ENCODE measurements around the gene CNN1. TPM values are rescaled to one million over a fixed set of nuclear protein-coding genes. Genes with fewer than 3 reads are reported as not detected.
A peak's percentile ranks its signal among the peaks of the same experiment; 100 is the strongest.

CNN1 gene
- total RNA-seq, 1 experiment from 2014 or later: 93.9 TPM

GRCh38 chr19:11506967-11507366 is 31.7 kb upstream of the CNN1 start:
- Histone ChIP-seq H3K27me3 (replicated peaks) (no peaks in the 10 kb centered on the region), H3K9me3 (replicated peaks) (no peaks in the 10 kb centered on the region), H3K4me1 (replicated peaks) (peaks cover 11% of the 10 kb centered on the region), H3K27ac (no peak overlapping the region), H3K36me3 (peaks cover 7% of the 10 kb centered on the region; the same call in 1 of the 2 replicates), H3K4me3 (no peak overlapping the region)
- DNase-seq (ENCODE audit: low read depth in 1 of 2, low spot score in 2 of 2): no peak

GRCh38 chr19:11507370-11508078 is 31.1 kb upstream of the CNN1 start:
- Histone ChIP-seq H3K4me1 (replicated peaks) (peaks cover 11% of the 10 kb centered on the region), H3K4me3 (no peak overlapping the region), H3K27me3 (replicated peaks) (no peaks in the 10 kb centered on the region), H3K9me3 (replicated peaks) (no peaks in the 10 kb centered on the region), H3K36me3 (peaks cover 7% of the 10 kb centered on the region; the same call in 1 of the 2 replicates), H3K27ac (no peak overlapping the region)
- no peak for DNase-seq (ENCODE audit: low read depth in 1 of 2, low spot score in 2 of 2)

- no peak for DNase-seq (ENCODE audit: low read depth in 1 of 2, low spot score in 2 of 2)
- Histone ChIP-seq H3K36me3 (peaks cover 4% of the 10 kb centered on the region; the same call in 1 of the 2 replicates), H3K4me1 (replicated peaks) (peaks cover 6% of the 10 kb centered on the region), H3K9me3 (replicated peaks) (no peaks in the 10 kb centered on the region), H3K27me3 (replicated peaks) (no peaks in the 10 kb centered on the region), H3K27ac (no peak overlapping the region), H3K4me3 (no peak overlapping the region)
Observed at GRCh38 chr19:11510444-11510843, 28.2 kb upstream of the CNN1 start.

- H3K36me3 ChIP-seq: peaks cover 10% of the 10 kb centered on the region
- no peaks in the 10 kb centered on the region for H3K9me3 ChIP-seq (replicated peaks)
- no peaks in the 10 kb centered on the region for H3K27me3 ChIP-seq (replicated peaks)
- no peak for DNase-seq (ENCODE audit: low read depth in 1 of 2, low spot score in 2 of 2)
- no peaks in the 10 kb centered on the region for H3K4me1 ChIP-seq (replicated peaks)
- H3K27ac ChIP-seq: no peak overlapping the region
- H3K4me3 ChIP-seq: no peak overlapping the region
Observed at GRCh38 chr19:11513946-11514345, 24.7 kb upstream of the CNN1 start.

GRCh38 chr19:11519138-11519537 is 19.5 kb upstream of the CNN1 start:
- no peaks in the 10 kb centered on the region for H3K27me3 ChIP-seq (replicated peaks)
- H3K27ac ChIP-seq: no peak overlapping the region
- no peak for DNase-seq (ENCODE audit: low read depth in 1 of 2, low spot score in 2 of 2)
- no peak overlapping the region for H3K4me3 ChIP-seq
- H3K36me3 ChIP-seq: peaks cover 10% of the 10 kb centered on the region
- no peaks in the 10 kb centered on the region for H3K9me3 ChIP-seq (replicated peaks)
- no peaks in the 10 kb centered on the region for H3K4me1 ChIP-seq (replicated peaks)

- Histone ChIP-seq H3K27me3 (replicated peaks) (no peaks in the 10 kb centered on the region), H3K4me1 (replicated peaks) (peaks cover 37% of the 10 kb centered on the region), H3K27ac (peak within 1 kb of the TSS; percentile 73), H3K4me3 (peak within 1 kb of the TSS; percentile 81), H3K36me3 (peaks cover under 1% of the 10 kb centered on the region), H3K9me3 (replicated peaks) (no peaks in the 10 kb centered on the region)
- peak; percentile 99 for DNase-seq (ENCODE audit: low read depth in 1 of 2, low spot score in 2 of 2)
Observed at GRCh38 chr19:11528551-11529341, 9.9 kb upstream of the CNN1 start, which contains the start of gene ECSIT. Gene ECSIT, minus strand, starts transcription at chr19:11529134. Its CDS starts 9,964 bp downstream, at chr19:11519170.

- no peaks in the 10 kb centered on the region for H3K9me3 ChIP-seq (replicated peaks)
- peaks cover 41% of the 10 kb centered on the region for H3K4me1 ChIP-seq (replicated peaks)
- DNase-seq (ENCODE audit: low read depth in 1 of 2, low spot score in 2 of 2): no peak
- no peak overlapping the region for H3K27ac ChIP-seq
- H3K4me3 ChIP-seq: no peak overlapping the region
- H3K27me3 ChIP-seq (replicated peaks): no peaks in the 10 kb centered on the region
- H3K36me3 ChIP-seq: no peaks in the 10 kb centered on the region; the same call in 1 of the 2 replicates
Observed at GRCh38 chr19:11530432-11530831, 8.2 kb upstream of the CNN1 start.

- Histone ChIP-seq H3K9me3 (replicated peaks) (no peaks in the 10 kb centered on the region), H3K4me3 (no peak overlapping the region), H3K4me1 (replicated peaks) (peaks cover 58% of the 10 kb centered on the region), H3K27ac (no peak overlapping the region), H3K27me3 (replicated peaks) (no peaks in the 10 kb centered on the region), H3K36me3 (no peaks in the 10 kb centered on the region)
- no peak for DNase-seq (ENCODE audit: low read depth in 1 of 2, low spot score in 2 of 2)
Observed at GRCh38 chr19:11534538-11534937, 4.1 kb upstream of the CNN1 start.

- no peaks in the 10 kb centered on the region for H3K27me3 ChIP-seq (replicated peaks)
- no peak overlapping the region for H3K27ac ChIP-seq
- no peaks in the 10 kb centered on the region for H3K36me3 ChIP-seq
- DNase-seq (ENCODE audit: low read depth in 1 of 2, low spot score in 2 of 2): no peak
- peaks cover 60% of the 10 kb centered on the region for H3K4me1 ChIP-seq (replicated peaks)
- H3K4me3 ChIP-seq: no peak overlapping the region
- H3K9me3 ChIP-seq (replicated peaks): no peaks in the 10 kb centered on the region
Observed at GRCh38 chr19:11534948-11535347, 3.7 kb upstream of the CNN1 start.

- H3K4me3 ChIP-seq: peak overlapping the region; percentile 33
- DNase-seq (ENCODE audit: low read depth in 1 of 2, low spot score in 2 of 2): peak; percentile 92 to 97
Observed at GRCh38 chr19:11535792-11536595, 2.7 kb upstream of the CNN1 start.

GRCh38 chr19:11539495-11540365 is 1.1 kb downstream of the CNN1 start:
- H3K4me3 ChIP-seq: peak overlapping the region; percentile 29

More at GRCh38 chr19:11535792-11536595, 2.7 kb upstream of the CNN1 start:
- peaks cover 62% of the 10 kb centered on the region for H3K4me1 ChIP-seq (replicated peaks)
- H3K36me3 ChIP-seq: no peaks in the 10 kb centered on the region
- H3K27ac ChIP-seq: peak overlapping the region; percentile 84
- H3K27me3 ChIP-seq (replicated peaks): no peaks in the 10 kb centered on the region
- no peaks in the 10 kb centered on the region for H3K9me3 ChIP-seq (replicated peaks)

GRCh38 chr19:11540645-11541044 is 2.0 kb downstream of the CNN1 start:
- DNase-seq (ENCODE audit: low read depth in 1 of 2, low spot score in 2 of 2): no peak
- Histone ChIP-seq H3K4me3 (no peak overlapping the region), H3K9me3 (replicated peaks) (no peaks in the 10 kb centered on the region), H3K4me1 (replicated peaks) (peaks cover 31% of the 10 kb centered on the region), H3K27ac (no peak overlapping the region), H3K36me3 (no peaks in the 10 kb centered on the region), H3K27me3 (replicated peaks) (no peaks in the 10 kb centered on the region)

More at GRCh38 chr19:11539495-11540365, 1.1 kb downstream of the CNN1 start:
- Histone ChIP-seq H3K9me3 (replicated peaks) (no peaks in the 10 kb centered on the region), H3K27ac (no peak overlapping the region), H3K36me3 (no peaks in the 10 kb centered on the region), H3K27me3 (replicated peaks) (no peaks in the 10 kb centered on the region), H3K4me1 (replicated peaks) (peaks cover 38% of the 10 kb centered on the region)
- DNase-seq (ENCODE audit: low read depth in 1 of 2, low spot score in 2 of 2): no peak

GRCh38 chr19:11541238-11541637 is 2.6 kb downstream of the CNN1 start:
- no peaks in the 10 kb centered on the region for H3K36me3 ChIP-seq
- no peak overlapping the region for H3K27ac ChIP-seq
- H3K4me1 ChIP-seq (replicated peaks): peaks cover 28% of the 10 kb centered on the region
- no peaks in the 10 kb centered on the region for H3K9me3 ChIP-seq (replicated peaks)
- DNase-seq (ENCODE audit: low read depth in 1 of 2, low spot score in 2 of 2): no peak
- no peaks in the 10 kb centered on the region for H3K27me3 ChIP-seq (replicated peaks)
- no peak overlapping the region for H3K4me3 ChIP-seq

Measured in SJSA1 (cell line).